Vagina (tissue), 2 donors: ENCODE results near the gene GSC2.

Source experiments
- CTCF ChIP-seq, 3 experiments: fragments of 450-650 bp in 2 of 3; fragments of 200-600 bp in 1 of 3; sonication (generic) in 1 of 3; IDR thresholded peaks; one replicate each; pipeline ENCODE4 v1.5.1; 2017 to 2019; ENCODE audit warnings: antibody characterized with exemption in 3 of 3, mild to moderate bottlenecking in 2 of 3, moderate library complexity in 2 of 3
- POLR2AphosphoS5 ChIP-seq, 2 donors: sonication (generic); formaldehyde crosslinking; IDR thresholded peaks; one replicate each; pipeline ENCODE4 v1.9.0; 2017; ENCODE audit warnings: antibody characterized with exemption in 2 of 2, mild to moderate bottlenecking in 2 of 2, low read depth in 1 of 2; ENCODE audit not compliant: insufficient read depth in 1 of 2

DNA sequence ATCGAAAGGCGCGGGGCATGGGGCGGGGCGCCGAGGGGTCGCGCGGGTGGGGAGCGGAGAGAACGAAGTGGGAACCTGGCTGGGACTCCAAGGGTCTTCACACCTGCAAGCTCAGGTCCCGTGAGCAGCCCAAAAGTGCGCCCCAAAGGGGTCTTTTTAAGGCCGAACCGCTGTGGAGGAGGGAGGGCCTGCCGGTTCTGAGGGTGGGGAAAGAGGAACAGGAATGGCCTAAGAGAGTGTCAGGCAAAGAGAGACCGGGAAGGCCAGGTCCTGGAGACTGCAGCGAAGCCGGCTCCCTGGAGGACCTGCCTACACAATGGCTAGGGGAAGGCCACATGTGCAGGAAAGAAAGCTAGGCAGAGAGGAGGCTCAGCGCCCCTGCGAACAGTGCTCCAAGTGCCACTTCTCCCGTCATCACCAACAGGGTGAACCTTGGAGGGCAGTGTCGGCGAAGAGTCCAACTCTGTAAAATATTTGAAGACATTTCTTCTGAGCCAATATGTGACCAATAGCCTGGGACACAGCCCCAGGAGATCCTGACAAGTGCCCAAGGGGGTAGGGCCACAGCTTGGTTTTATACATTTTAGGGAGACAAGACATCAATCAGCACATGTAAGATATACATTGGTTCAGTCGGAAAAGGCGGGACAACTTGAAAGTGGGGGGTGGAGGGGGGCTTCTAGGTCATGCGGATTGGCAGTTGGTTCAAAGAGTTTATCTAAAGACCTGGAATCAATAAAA lies 27.2 kb downstream of the GSC2 start:
- TF ChIP-seq CTCF (IDR thresholded peaks at IDR 0.05), result no peak
- no peak for TF ChIP-seq POLR2AphosphoS5 (IDR thresholded peaks at IDR 0.05; ENCODE audit: insufficient read depth in 1 of 2, low read depth in 1 of 2)
